DOHH2 (cell line): ENCODE data around the gene AGBL4.

Experiments
- H3F3A ChIP-seq: fragments of 200-600 bp; sonication (generic), shearing (Covaris generic); 2 replicates; pipeline ENCODE4 v1.6.0; 2016; ENCODE audit warnings: antibody characterized with exemption, mild to moderate bottlenecking; ENCODE audit not compliant: control insufficient read depth, insufficient read depth
- H3K27ac ChIP-seq: fragments of 200-600 bp; sonication (generic); 2 replicates; pipeline ENCODE4 v1.5.1; 2014; ENCODE audit warnings: low read depth, mild to moderate bottlenecking, low read length, moderate library complexity
- H3K27me3 ChIP-seq: fragments of 200-600 bp; sonication (generic); 2 replicates; pipeline ENCODE4 v1.6.1; 2014; ENCODE audit warnings: mild to moderate bottlenecking, low read length, mixed read lengths; ENCODE audit not compliant: control insufficient read depth
- H3K36me3 ChIP-seq: fragments of 200-600 bp; sonication (generic); 2 replicates; pipeline ENCODE4 v1.6.1; 2014; ENCODE audit warnings: mild to moderate bottlenecking, low read length, moderate library complexity, mixed read lengths; ENCODE audit not compliant: control insufficient read depth
- H3K4me1 ChIP-seq: fragments of 200-600 bp; sonication (generic); 2 replicates; pipeline ENCODE4 v1.6.1; 2014; ENCODE audit warnings: mild to moderate bottlenecking, low read length, mixed read lengths; ENCODE audit not compliant: control insufficient read depth
- H3K4me2 ChIP-seq: fragments of 200-600 bp; sonication (generic); 2 replicates; pipeline ENCODE4 v1.6.0; 2014; ENCODE audit warnings: mild to moderate bottlenecking, low read length, moderate library complexity
- H3K4me3 ChIP-seq: fragments of 200-600 bp; sonication (generic); 2 replicates; pipeline ENCODE4 v1.5.1; 2014; ENCODE audit warnings: mild to moderate bottlenecking, low read length, mixed read lengths
- H3K79me2 ChIP-seq: fragments of 200-600 bp; sonication (generic); 2 replicates; pipeline ENCODE4 v1.6.1; 2014; ENCODE audit warnings: mild to moderate bottlenecking, low read length, mixed read lengths; ENCODE audit not compliant: control insufficient read depth
- H3K9me2 ChIP-seq: fragments of 200-600 bp; sonication (generic); replicated peaks from 2 replicates; pipeline ENCODE4 v1.6.1; 2014; ENCODE audit warnings: mild to moderate bottlenecking, low read length, mixed read lengths; ENCODE audit not compliant: control insufficient read depth
- H3K9me3 ChIP-seq: fragments of 200-600 bp; sonication (generic); 2 replicates; pipeline ENCODE4 v1.6.1; 2014; ENCODE audit warnings: antibody characterized with exemption, low read length, mixed read lengths; ENCODE audit not compliant: control insufficient read depth, insufficient read depth
- H4K20me1 ChIP-seq: fragments of 200-600 bp; sonication (generic); 2 replicates; pipeline ENCODE4 v1.6.0; 2014; ENCODE audit warnings: low read depth, mild to moderate bottlenecking, antibody characterized with exemption, low read length, moderate library complexity; ENCODE audit not compliant: control insufficient read depth, insufficient read depth
- EZH2phosphoT487 ChIP-seq: fragments of 200-600 bp; sonication (generic); IDR thresholded peaks from 2 replicates; pipeline ENCODE4 v1.6.1; 2017; ENCODE audit warnings: borderline replicate concordance, mild to moderate bottlenecking, antibody characterized with exemption, low read length, moderate library complexity, mixed read lengths
- TF ChIP-seq, protein P1 (sequence below): fragments of 200-600 bp; sonication (generic); IDR thresholded peaks from one replicate; pipeline ENCODE4 v1.5.1; 2014; ENCODE audit warnings: antibody characterized with exemption, mild to moderate bottlenecking, low read depth, low read length; ENCODE audit not compliant: poor library complexity, severe bottlenecking

The AGBL4 gene

DNA sequence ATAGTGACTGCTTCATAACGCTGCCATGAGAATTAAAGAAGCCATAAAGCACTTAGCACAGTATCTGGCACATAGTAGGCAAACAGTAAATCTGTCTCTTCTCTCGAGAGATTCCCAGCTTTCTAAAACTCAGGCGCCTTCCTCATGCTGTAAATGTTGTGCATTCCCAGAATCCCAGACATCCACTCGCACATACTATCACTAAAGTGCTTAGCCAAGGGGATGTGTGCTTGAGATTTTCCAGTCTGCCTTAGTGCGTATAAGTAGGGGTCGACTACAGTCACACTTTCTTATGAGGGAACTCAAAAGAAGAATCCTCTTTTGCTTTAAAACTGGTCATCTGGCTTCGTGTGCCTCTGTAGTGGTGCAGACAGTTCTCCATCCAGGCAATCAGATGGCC, 1453.2 kb downstream of the AGBL4 start:
- Histone ChIP-seq H3K27me3 (no peaks in the 10 kb centered on the region; the same call in 1 of the 2 replicates), H3K4me2 (no peak overlapping the region), H3K4me1 (no peaks in the 10 kb centered on the region), H3K9me3 (no peaks in the 10 kb centered on the region), H3K4me3 (no peak overlapping the region), H3K9me2 (no peaks in the 10 kb centered on the region), H3K79me2 (no peaks in the 10 kb centered on the region), H3F3A (no peaks in the 10 kb centered on the region), H4K20me1 (no peaks in the 10 kb centered on the region), H3K27ac (no peak overlapping the region), H3K36me3 (no peaks in the 10 kb centered on the region)
- TF ChIP-seq, protein P1, sequence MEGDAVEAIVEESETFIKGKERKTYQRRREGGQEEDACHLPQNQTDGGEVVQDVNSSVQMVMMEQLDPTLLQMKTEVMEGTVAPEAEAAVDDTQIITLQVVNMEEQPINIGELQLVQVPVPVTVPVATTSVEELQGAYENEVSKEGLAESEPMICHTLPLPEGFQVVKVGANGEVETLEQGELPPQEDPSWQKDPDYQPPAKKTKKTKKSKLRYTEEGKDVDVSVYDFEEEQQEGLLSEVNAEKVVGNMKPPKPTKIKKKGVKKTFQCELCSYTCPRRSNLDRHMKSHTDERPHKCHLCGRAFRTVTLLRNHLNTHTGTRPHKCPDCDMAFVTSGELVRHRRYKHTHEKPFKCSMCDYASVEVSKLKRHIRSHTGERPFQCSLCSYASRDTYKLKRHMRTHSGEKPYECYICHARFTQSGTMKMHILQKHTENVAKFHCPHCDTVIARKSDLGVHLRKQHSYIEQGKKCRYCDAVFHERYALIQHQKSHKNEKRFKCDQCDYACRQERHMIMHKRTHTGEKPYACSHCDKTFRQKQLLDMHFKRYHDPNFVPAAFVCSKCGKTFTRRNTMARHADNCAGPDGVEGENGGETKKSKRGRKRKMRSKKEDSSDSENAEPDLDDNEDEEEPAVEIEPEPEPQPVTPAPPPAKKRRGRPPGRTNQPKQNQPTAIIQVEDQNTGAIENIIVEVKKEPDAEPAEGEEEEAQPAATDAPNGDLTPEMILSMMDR: no peak
- TF ChIP-seq EZH2phosphoT487: no peak

DNA sequence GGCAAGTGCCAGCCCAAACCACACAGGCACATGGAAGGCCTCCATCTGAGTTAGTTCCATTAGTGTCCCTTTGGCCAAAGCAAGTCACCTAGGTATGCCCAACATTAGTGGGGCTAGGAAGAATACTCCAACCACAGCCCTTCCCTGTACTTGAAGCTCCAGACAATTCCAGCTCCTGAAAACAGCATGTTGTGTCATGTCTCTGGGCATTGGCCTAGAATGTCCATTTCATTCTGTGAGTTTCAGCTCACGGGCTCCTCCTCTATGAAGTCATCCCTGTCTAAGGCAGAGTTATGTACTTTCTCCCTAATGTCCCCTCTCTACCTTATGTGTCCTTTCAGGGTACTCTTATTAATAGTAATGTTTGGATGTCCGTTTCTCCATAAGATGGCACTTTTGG, 1455.3 kb downstream of the AGBL4 start:
- Histone ChIP-seq H4K20me1 (no peaks in the 10 kb centered on the region), H3K36me3 (no peaks in the 10 kb centered on the region), H3K9me3 (no peaks in the 10 kb centered on the region)

DNA sequence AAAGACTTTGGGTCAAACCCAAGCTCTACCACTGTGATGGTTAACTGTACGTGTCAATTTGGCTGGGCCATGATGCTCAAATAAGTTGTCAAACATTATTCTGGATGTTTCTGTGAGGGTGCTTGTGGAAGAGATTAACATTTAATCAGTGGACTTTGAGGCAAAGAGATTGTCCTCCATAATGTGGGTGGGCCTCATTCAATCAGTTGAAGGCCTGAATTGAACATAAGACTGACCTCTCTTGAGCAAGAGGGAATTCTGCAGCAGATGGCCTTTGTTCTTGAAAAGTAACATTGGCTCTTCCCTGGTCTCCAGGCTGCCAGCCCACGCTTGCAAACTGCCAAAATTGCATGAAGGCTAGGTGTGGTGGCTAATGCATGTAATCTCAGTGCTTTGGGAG, 1457.3 kb downstream of the AGBL4 start:
- TF ChIP-seq, protein P1: no peak
- no peak for TF ChIP-seq EZH2phosphoT487
- Histone ChIP-seq H3K4me3 (no peak overlapping the region), H3K9me3 (no peaks in the 10 kb centered on the region), H3K4me1 (no peaks in the 10 kb centered on the region), H3K36me3 (no peaks in the 10 kb centered on the region), H4K20me1 (no peaks in the 10 kb centered on the region), H3K27me3 (no peaks in the 10 kb centered on the region; the same call in 1 of the 2 replicates), H3K79me2 (no peaks in the 10 kb centered on the region), H3F3A (no peaks in the 10 kb centered on the region), H3K9me2 (no peaks in the 10 kb centered on the region), H3K27ac (no peak overlapping the region), H3K4me2 (no peak overlapping the region)

More for the DNA sequence above, 1455.3 kb downstream of the AGBL4 start:
- Histone ChIP-seq H3K27me3 (no peaks in the 10 kb centered on the region; the same call in 1 of the 2 replicates), H3K9me2 (no peaks in the 10 kb centered on the region), H3K4me1 (no peaks in the 10 kb centered on the region), H3K4me2 (no peak overlapping the region), H3F3A (no peaks in the 10 kb centered on the region), H3K79me2 (no peaks in the 10 kb centered on the region), H3K27ac (no peak overlapping the region), H3K4me3 (no peak overlapping the region)
- no peak for TF ChIP-seq EZH2phosphoT487

DNA sequence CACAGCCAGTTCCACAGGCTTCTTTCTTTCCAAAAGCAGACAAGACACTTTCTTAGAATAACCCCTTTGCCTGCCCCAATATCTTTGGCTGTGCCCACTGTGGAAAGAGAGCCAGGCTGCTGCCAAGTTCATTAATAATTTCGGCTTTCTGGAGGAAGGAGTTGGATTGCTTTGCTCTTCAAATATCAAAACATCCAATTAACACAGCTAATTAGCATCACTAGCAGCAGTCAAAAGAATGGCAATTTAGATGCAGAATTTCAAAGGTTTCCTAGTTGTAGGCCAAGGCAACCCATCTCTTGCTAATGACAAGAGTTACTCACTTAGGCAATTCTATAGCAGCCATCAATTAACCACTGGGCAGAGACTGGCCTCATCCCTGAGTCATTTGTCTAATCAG, 1460.7 kb downstream of the AGBL4 start:
- H3K9me2 ChIP-seq: no peaks in the 10 kb centered on the region
- H3K4me3 ChIP-seq: no peak overlapping the region
- no peaks in the 10 kb centered on the region for H4K20me1 ChIP-seq
- no peaks in the 10 kb centered on the region for H3K9me3 ChIP-seq
- TF ChIP-seq EZH2phosphoT487: no peak
- TF ChIP-seq, protein P1: no peak
- peaks cover 8% of the 10 kb centered on the region; the same call in 1 of the 2 replicates for H3K27me3 ChIP-seq
- H3K36me3 ChIP-seq: no peaks in the 10 kb centered on the region
- no peak overlapping the region for H3K4me2 ChIP-seq
- H3K4me1 ChIP-seq: no peaks in the 10 kb centered on the region
- no peaks in the 10 kb centered on the region for H3F3A ChIP-seq
- H3K27ac ChIP-seq: no peak overlapping the region
- no peaks in the 10 kb centered on the region for H3K79me2 ChIP-seq
